ENCODE data around the gene ARHGAP12. TPM values are rescaled to one million over a fixed set of nuclear protein-coding genes. Genes with fewer than 3 reads are reported as not detected.
"Not testable (repeated sequence)": the region's sequence is repeated elsewhere in the genome, so short reads cannot be mapped to it uniquely, and the experiment has no call there.

ARHGAP12 gene
- total RNA-seq, 2 donors from 2014 or later: 26.3 to 37.2 TPM

GRCh38 chr10:31769564-31769963, 159.1 kb downstream of the ARHGAP12 start:
- no peak for TF ChIP-seq CTCF (IDR thresholded peaks at IDR 0.05)
- no peaks in the 10 kb centered on the region for H3K9me3 ChIP-seq
- no peak for ATAC-seq (ENCODE audit: insufficient number of reproducible peaks, low FRiP score, low read depth)
- no peaks in the 10 kb centered on the region for H3K27me3 ChIP-seq (replicated peaks; ENCODE audit: insufficient read depth)
- H3K4me1 ChIP-seq (ENCODE audit: control insufficient read depth in 1 of 2, low read depth in 2 of 2): peaks cover 0 to 9% of the 10 kb centered on the region in 2 donors
- DNase-seq (ENCODE audit: low spot score): no peak
- H3K4me3 ChIP-seq: no peak overlapping the region
- no peak overlapping the region for H3K27ac ChIP-seq
- H3K36me3 ChIP-seq: no peaks in the 10 kb centered on the region

GRCh38 chr10:31768935-31769334, 159.7 kb downstream of the ARHGAP12 start:
- H3K27me3 ChIP-seq (replicated peaks; ENCODE audit: insufficient read depth); H3K9me3 ChIP-seq; H3K4me1 ChIP-seq (ENCODE audit: control insufficient read depth in 1 of 2, low read depth in 2 of 2); H3K36me3 ChIP-seq; DNase-seq (ENCODE audit: low spot score); ATAC-seq (ENCODE audit: insufficient number of reproducible peaks, low FRiP score, low read depth); H3K27ac ChIP-seq; H3K4me3 ChIP-seq: not testable (repeated sequence)

DNA sequence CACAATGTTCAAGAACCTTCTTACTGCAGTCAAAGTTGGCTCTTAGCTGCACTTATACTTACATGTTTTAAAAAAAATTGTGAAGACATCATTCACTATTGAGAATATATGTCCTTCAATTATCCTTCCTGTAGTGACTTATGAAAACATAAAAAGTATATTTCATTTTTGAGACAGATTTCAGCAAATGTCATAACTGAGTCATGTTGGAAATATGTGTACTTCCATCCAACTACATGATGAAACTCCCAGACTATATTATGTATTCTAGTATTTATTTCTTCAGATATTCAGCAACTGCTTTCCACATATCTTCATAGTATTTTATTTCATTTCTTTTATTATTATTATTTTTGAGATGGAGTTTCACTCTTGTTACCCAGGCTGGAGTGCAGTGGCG, 160.2 kb downstream of the ARHGAP12 start:
- Histone ChIP-seq H3K27me3 (replicated peaks; ENCODE audit: insufficient read depth) (no peaks in the 10 kb centered on the region), H3K4me3 (no peak overlapping the region), H3K9me3 (no peaks in the 10 kb centered on the region), H3K27ac (no peak overlapping the region), H3K4me1 (ENCODE audit: control insufficient read depth in 1 of 2, low read depth in 2 of 2) (peaks cover 0 to 9% of the 10 kb centered on the region in 2 donors), H3K36me3 (no peaks in the 10 kb centered on the region)
- no peak for DNase-seq (ENCODE audit: low spot score)
- TF ChIP-seq CTCF (IDR thresholded peaks at IDR 0.05): no peak
- no peak for ATAC-seq (ENCODE audit: insufficient number of reproducible peaks, low FRiP score, low read depth)

DNA sequence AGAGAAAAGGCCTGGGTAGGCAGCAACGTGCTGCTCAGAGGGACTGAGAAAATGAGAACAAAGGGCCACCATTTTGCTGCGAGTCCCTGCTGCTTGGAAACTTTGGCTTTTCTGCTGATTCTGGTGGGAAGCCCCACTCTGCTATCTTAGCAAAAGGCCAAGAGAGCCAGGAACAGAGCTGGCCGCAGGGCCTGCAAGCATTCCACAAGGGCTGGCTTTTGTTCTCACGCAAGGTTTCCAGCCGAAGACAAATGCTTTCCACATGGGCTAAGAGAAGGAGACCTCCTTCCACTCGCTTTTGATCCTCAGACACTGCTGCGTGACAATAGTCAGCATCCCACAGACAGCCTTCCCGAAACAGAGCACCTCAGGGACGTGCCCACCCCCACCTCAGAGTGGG, 163.1 kb downstream of the ARHGAP12 start:
- ATAC-seq (ENCODE audit: insufficient number of reproducible peaks, low FRiP score, low read depth): no peak
- Histone ChIP-seq H3K36me3 (no peaks in the 10 kb centered on the region), H3K4me1 (ENCODE audit: control insufficient read depth in 1 of 2, low read depth in 2 of 2) (peaks cover 6 to 8% of the 10 kb centered on the region in 2 donors), H3K27me3 (replicated peaks; ENCODE audit: insufficient read depth) (no peaks in the 10 kb centered on the region), H3K27ac (no peak overlapping the region), H3K4me3 (no peak overlapping the region), H3K9me3 (no peaks in the 10 kb centered on the region)
- no peak for DNase-seq (ENCODE audit: low spot score)
- TF ChIP-seq CTCF (IDR thresholded peaks at IDR 0.05): no peak

GRCh38 chr10:31762316-31762715, 166.3 kb downstream of the ARHGAP12 start:
- no peaks in the 10 kb centered on the region for H3K9me3 ChIP-seq
- no peaks in the 10 kb centered on the region for H3K27me3 ChIP-seq (replicated peaks; ENCODE audit: insufficient read depth)
- H3K27ac ChIP-seq: no peak overlapping the region
- H3K4me1 ChIP-seq (ENCODE audit: control insufficient read depth in 1 of 2, low read depth in 2 of 2): peaks cover 12 to 23% of the 10 kb centered on the region in 2 donors
- ATAC-seq (ENCODE audit: insufficient number of reproducible peaks, low FRiP score, low read depth) (no peak), DNase-seq (ENCODE audit: low spot score) (no peak)
- TF ChIP-seq CTCF (IDR thresholded peaks at IDR 0.05): no peak
- H3K4me3 ChIP-seq: no peak overlapping the region
- no peaks in the 10 kb centered on the region for H3K36me3 ChIP-seq

DNA sequence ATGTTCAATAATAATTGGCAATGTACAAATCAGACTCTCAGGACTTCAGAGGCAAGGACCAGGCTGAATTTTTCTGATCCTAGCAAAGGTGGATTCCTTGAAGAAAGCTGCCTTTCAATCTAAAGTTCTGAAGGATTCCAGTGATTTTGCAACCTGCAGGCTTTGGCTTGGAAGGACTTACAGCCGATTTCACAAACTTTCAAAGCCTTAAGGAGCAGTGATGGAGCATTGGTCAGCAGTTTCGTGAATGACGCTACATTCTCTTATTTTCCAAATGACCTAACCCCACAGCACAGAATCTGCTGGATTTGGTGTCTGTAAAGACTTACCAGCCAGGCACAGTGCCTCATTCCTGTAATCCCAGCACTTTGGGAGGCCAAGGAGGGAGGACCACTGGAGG, 167.5 kb downstream of the ARHGAP12 start:
- peak overlapping the region; percentile 88 for H3K4me3 ChIP-seq
- no peak for ATAC-seq (ENCODE audit: insufficient number of reproducible peaks, low FRiP score, low read depth)
- H3K27ac ChIP-seq: peak overlapping the region; percentile 87 to 94

More for the DNA sequence above, 167.5 kb downstream of the ARHGAP12 start:
- H3K27me3 ChIP-seq (replicated peaks; ENCODE audit: insufficient read depth): no peaks in the 10 kb centered on the region
- H3K36me3 ChIP-seq: no peaks in the 10 kb centered on the region
- no peak for DNase-seq (ENCODE audit: low spot score)
- no peaks in the 10 kb centered on the region for H3K9me3 ChIP-seq
- no peak for TF ChIP-seq CTCF (IDR thresholded peaks at IDR 0.05)
- peaks cover 12 to 25% of the 10 kb centered on the region in 2 donors for H3K4me1 ChIP-seq (ENCODE audit: control insufficient read depth in 1 of 2, low read depth in 2 of 2)
